Large intestine (tissue), 3 donors: Measurements from ENCODE around the gene MEIOB. TPM values are rescaled to one million over a fixed set of nuclear protein-coding genes. Genes with fewer than 3 reads are reported as not detected.
"Not testable (repeated sequence)": the region's sequence is repeated elsewhere in the genome, so short reads cannot be mapped to it uniquely, and the experiment has no call there.

ENCODE experiments used
- DNase-seq, 2 donors: peaks; one replicate each; pipeline versions ENCODE4 v3.0.0 to v3.0.0-alpha.2; 2013
- H3K27ac ChIP-seq: one replicate; pipeline ENCODE4 v1.5.1; 2013; ENCODE audit warnings: low read length
- H3K27me3 ChIP-seq: 2 replicates; pipeline ENCODE4 v1.6.1; 2013; ENCODE audit warnings: low read length; ENCODE audit not compliant: control insufficient read depth, insufficient read depth
- H3K36me3 ChIP-seq: 2 replicates; pipeline ENCODE4 v1.6.1; 2013; ENCODE audit warnings: low read length; ENCODE audit not compliant: control insufficient read depth, insufficient read depth
- H3K4me1 ChIP-seq: one replicate; pipeline ENCODE4 v1.6.1; 2013; ENCODE audit warnings: low read length; ENCODE audit not compliant: control insufficient read depth, insufficient read depth
- H3K4me3 ChIP-seq: one replicate; pipeline ENCODE4 v1.5.1; 2013; ENCODE audit warnings: low read length
- H3K9me3 ChIP-seq: one replicate; pipeline ENCODE4 v1.6.1; 2013; ENCODE audit warnings: mild to moderate bottlenecking, low read depth, low read length, moderate library complexity; ENCODE audit not compliant: control insufficient read depth
- whole genome bisulfite sequencing: methylation state at CpG from one replicate; pipeline ENCODE4 v1.1.5; 2013; ENCODE audit warnings: low lambda C conversion rate; ENCODE audit not compliant: insufficient coverage; 5-methylcytosine and 5-hydroxymethylcytosine counted together
- polyA plus RNA-seq: library from polyadenylated mRNA; unstranded; fragments of 120-200 nt; gene quantifications from one replicate; pipeline ENCODE4 v1.2.1, GENCODE V29; 2013

The MEIOB gene
- polyA plus RNA-seq, 1 donor = 0.54 TPM

- Histone ChIP-seq H3K4me3 (no peak overlapping the region), H3K9me3 (no peaks in the 10 kb centered on the region), H3K36me3 (peaks cover 55% of the 10 kb centered on the region), H3K4me1 (no peaks in the 10 kb centered on the region), H3K27ac (no peak overlapping the region), H3K27me3 (no peaks in the 10 kb centered on the region)
- WGBS = no CpG with 5 or more reads among the region's 11 CpGs
- DNase-seq = no peak
Observed at GRCh38 chr16:1815461-1815860, 56.5 kb downstream of the MEIOB start.

- peak in 1 of 2 donors; percentile 62 for DNase-seq
- Histone ChIP-seq H3K27ac (no peak overlapping the region), H3K4me1 (no peaks in the 10 kb centered on the region), H3K27me3 (no peaks in the 10 kb centered on the region), H3K4me3 (no peak overlapping the region), H3K36me3 (peaks cover 49% of the 10 kb centered on the region), H3K9me3 (no peaks in the 10 kb centered on the region)
- WGBS = no CpG with 5 or more reads among the region's 17 CpGs
Observed at GRCh38 chr16:1812732-1813163, 59.2 kb downstream of the MEIOB start.

GRCh38 chr16:1810536-1810935, 61.4 kb downstream of the MEIOB start:
- H3K36me3 ChIP-seq = peaks cover 37% of the 10 kb centered on the region
- no peak overlapping the region for H3K27ac ChIP-seq
- H3K4me1 ChIP-seq = no peaks in the 10 kb centered on the region
- no CpG with 5 or more reads among the region's 16 CpGs for WGBS
- H3K9me3 ChIP-seq = no peaks in the 10 kb centered on the region
- no peaks in the 10 kb centered on the region for H3K27me3 ChIP-seq
- no peak for DNase-seq
- no peak overlapping the region for H3K4me3 ChIP-seq

GRCh38 chr16:1810106-1810505, 61.9 kb downstream of the MEIOB start:
- no peak overlapping the region for H3K27ac ChIP-seq
- H3K4me3 ChIP-seq = no peak overlapping the region
- H3K36me3 ChIP-seq = peaks cover 32% of the 10 kb centered on the region
- DNase-seq = no peak
- no CpG with 5 or more reads among the region's 16 CpGs for WGBS
- no peaks in the 10 kb centered on the region for H3K27me3 ChIP-seq
- H3K9me3 ChIP-seq = no peaks in the 10 kb centered on the region
- no peaks in the 10 kb centered on the region for H3K4me1 ChIP-seq

- no peak overlapping the region for H3K27ac ChIP-seq
- no peaks in the 10 kb centered on the region for H3K4me1 ChIP-seq
- H3K27me3 ChIP-seq = no peaks in the 10 kb centered on the region
- no peak overlapping the region for H3K4me3 ChIP-seq
- DNase-seq = peak in 1 of 2 donors; percentile 35
- no peaks in the 10 kb centered on the region for H3K9me3 ChIP-seq
- peaks cover 32% of the 10 kb centered on the region for H3K36me3 ChIP-seq
- whole genome bisulfite sequencing = no CpG with 5 or more reads among the region's 28 CpGs
Observed at GRCh38 chr16:1809281-1809801, 62.6 kb downstream of the MEIOB start.

- no peak overlapping the region for H3K4me3 ChIP-seq
- H3K36me3 ChIP-seq = peaks cover 31% of the 10 kb centered on the region
- DNase-seq = no peak
- no peaks in the 10 kb centered on the region for H3K9me3 ChIP-seq
- H3K27me3 ChIP-seq = no peaks in the 10 kb centered on the region
- no CpG with 5 or more reads among the region's 18 CpGs for WGBS
- H3K27ac ChIP-seq = no peak overlapping the region
- H3K4me1 ChIP-seq = no peaks in the 10 kb centered on the region
Observed at GRCh38 chr16:1808691-1809090, 63.3 kb downstream of the MEIOB start.

GRCh38 chr16:1807626-1808025, 64.3 kb downstream of the MEIOB start:
- no peak for DNase-seq
- H3K36me3 ChIP-seq = peaks cover 25% of the 10 kb centered on the region
- H3K9me3 ChIP-seq = no peaks in the 10 kb centered on the region
- no CpG with 5 or more reads among the region's 10 CpGs for WGBS
- no peak overlapping the region for H3K27ac ChIP-seq
- no peaks in the 10 kb centered on the region for H3K4me1 ChIP-seq
- no peaks in the 10 kb centered on the region for H3K27me3 ChIP-seq
- H3K4me3 ChIP-seq = no peak overlapping the region

GRCh38 chr16:1800701-1801100, 71.3 kb downstream of the MEIOB start:
- peaks cover 3% of the 10 kb centered on the region for H3K9me3 ChIP-seq
- no peaks in the 10 kb centered on the region for H3K27me3 ChIP-seq
- no peaks in the 10 kb centered on the region for H3K4me1 ChIP-seq
- no peak for DNase-seq
- no peaks in the 10 kb centered on the region for H3K36me3 ChIP-seq
- H3K4me3 ChIP-seq = no peak overlapping the region
- 80% methylated on average over 1 of the region's 10 CpGs for WGBS
- H3K27ac ChIP-seq = no peak overlapping the region

GRCh38 chr16:1799263-1799662, 72.7 kb downstream of the MEIOB start:
- H3K27me3 ChIP-seq, H3K4me3 ChIP-seq, H3K9me3 ChIP-seq, DNase-seq, H3K4me1 ChIP-seq, H3K36me3 ChIP-seq, H3K27ac ChIP-seq: not testable (repeated sequence)
- no CpG with 5 or more reads among the region's 5 CpGs for whole genome bisulfite sequencing

- Histone ChIP-seq H3K4me1 (peaks cover 13% of the 10 kb centered on the region), H3K9me3 (peaks cover 28% of the 10 kb centered on the region), H3K36me3 (peaks cover 10% of the 10 kb centered on the region), H3K27me3 (no peaks in the 10 kb centered on the region), H3K27ac (peak overlapping the region; percentile 39), H3K4me3 (peak overlapping the region; percentile 39)
- WGBS = no CpG with 5 or more reads among the region's 32 CpGs
- no peak for DNase-seq
Observed at GRCh38 chr16:1794908-1795666, 76.9 kb downstream of the MEIOB start.
